Adrenal gland (tissue), 5 donors: Measurements from ENCODE around the gene SEPTIN8.

Experiments
- CTCF ChIP-seq, 6 experiments: fragments of 450-650 bp in 4 of 6; fragments of 200-600 bp in 2 of 6; sonication (generic) in 1 of 6; IDR thresholded peaks; 1 replicate in 5 of 6; 2 replicates in 1 of 6; pipeline versions ENCODE4 v1.5.1 to v1.8.0; 2016 to 2021; ENCODE audit warnings: antibody characterized with exemption in 6 of 6, mild to moderate bottlenecking in 2 of 6, moderate library complexity in 1 of 6
- POLR2A ChIP-seq, 2 donors: fragments of 450-650 bp; IDR thresholded peaks; one replicate each; pipeline ENCODE4 v1.6.1; 2017; ENCODE audit warnings: antibody characterized with exemption in 2 of 2, mild to moderate bottlenecking in 2 of 2, moderate library complexity in 1 of 2
- donor health status: DM: no; HTN: no; CAD: no.

- no peak for TF ChIP-seq CTCF (IDR thresholded peaks at IDR 0.05)
- TF ChIP-seq POLR2A (IDR thresholded peaks at IDR 0.05), result no peak
These were observed 15.5 kb downstream of the SEPTIN8 start for GRCh38 chr5:132761321-132762240.
